GM19035 (cell line): Measurements from ENCODE around the gene P2RY2.

ENCODE experiments used
- ATAC-seq: cut with Tn5 transposase; IDR thresholded peaks from one replicate; pipeline ENCODE4 v1.9.1; 2021; ENCODE audit not compliant: unreplicated experiment

Gene P2RY2

GRCh38 chr11:73204711-73205121 is 13.4 kb upstream of the P2RY2 start:
- no peak for ATAC-seq

- ATAC-seq: no peak
Observed at GRCh38 chr11:73205661-73206343, 12.3 kb upstream of the P2RY2 start.

GRCh38 chr11:73206801-73207200 is 11.3 kb upstream of the P2RY2 start:
- no peak for ATAC-seq

DNA sequence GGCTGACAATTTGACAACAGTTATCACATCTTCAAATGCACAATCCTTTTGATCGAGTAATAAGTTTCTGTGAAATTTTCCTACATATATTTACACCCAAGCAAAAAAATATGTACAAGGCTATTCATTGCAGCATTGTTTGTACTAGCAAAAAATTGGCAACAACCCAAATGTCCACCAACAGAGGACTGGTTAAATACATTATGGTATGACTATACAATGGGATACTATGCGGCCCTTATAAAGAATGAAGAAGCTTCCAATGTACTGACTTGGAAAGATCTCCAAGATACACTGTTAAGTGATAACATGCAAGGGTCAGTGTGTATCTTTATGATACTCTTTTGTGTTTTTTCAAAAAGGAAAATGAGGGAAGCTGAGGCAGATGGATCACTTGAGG is 8.2 kb upstream of the P2RY2 start:
- no peak for ATAC-seq

GRCh38 chr11:73210916-73211667 is 7.0 kb upstream of the P2RY2 start:
- no peak for ATAC-seq

DNA sequence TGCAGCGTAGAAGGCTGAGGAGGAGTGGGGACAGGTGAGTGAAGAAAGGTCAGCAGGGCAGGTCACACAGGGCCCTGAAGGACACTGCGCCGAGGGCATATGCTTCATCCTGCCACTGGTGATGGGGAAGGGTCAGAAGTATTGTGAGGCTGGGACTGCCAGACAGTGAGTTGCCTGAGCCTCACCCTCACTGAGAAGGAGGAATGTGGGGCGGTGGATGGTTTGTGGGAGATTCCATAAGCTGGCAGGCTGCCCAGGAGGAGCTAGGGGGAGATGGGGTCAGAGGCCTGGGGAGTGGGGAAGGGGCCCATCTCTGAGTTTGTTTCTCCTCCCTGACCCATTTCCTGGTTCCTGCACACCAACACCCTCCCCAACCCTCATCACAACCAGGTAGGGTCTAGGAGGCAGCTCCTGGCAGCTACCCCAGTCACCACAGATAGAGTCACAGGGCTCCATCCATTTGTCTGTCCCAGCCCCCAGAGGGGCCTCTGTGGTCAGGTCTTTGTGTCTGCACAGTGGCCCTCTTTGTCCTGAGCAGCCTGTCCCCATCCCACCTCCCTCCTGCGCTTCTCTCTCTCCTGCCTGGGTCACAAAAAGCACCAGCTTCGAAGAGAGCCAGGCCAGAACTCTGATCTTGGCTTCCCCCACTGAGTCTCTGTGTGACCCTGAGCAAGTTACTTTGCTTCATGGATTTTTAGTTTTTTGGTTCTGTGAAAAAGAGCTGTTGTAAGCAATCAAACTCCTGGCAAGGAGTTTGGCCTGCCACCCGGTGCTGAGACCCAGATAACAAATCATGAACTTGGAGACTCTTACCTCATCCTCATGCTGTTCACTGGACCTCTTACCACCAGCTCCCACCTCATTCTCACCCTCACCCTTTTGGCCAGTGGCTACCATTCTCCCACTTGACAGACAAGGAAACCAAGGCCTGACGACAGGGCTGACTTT is 4.6 kb upstream of the P2RY2 start:
- ATAC-seq: no peak

- ATAC-seq: no peak
Observed at GRCh38 chr11:73215191-73216134, 2.6 kb upstream of the P2RY2 start.

GRCh38 chr11:73216465-73216864 is 1.6 kb upstream of the P2RY2 start:
- no peak for ATAC-seq

DNA sequence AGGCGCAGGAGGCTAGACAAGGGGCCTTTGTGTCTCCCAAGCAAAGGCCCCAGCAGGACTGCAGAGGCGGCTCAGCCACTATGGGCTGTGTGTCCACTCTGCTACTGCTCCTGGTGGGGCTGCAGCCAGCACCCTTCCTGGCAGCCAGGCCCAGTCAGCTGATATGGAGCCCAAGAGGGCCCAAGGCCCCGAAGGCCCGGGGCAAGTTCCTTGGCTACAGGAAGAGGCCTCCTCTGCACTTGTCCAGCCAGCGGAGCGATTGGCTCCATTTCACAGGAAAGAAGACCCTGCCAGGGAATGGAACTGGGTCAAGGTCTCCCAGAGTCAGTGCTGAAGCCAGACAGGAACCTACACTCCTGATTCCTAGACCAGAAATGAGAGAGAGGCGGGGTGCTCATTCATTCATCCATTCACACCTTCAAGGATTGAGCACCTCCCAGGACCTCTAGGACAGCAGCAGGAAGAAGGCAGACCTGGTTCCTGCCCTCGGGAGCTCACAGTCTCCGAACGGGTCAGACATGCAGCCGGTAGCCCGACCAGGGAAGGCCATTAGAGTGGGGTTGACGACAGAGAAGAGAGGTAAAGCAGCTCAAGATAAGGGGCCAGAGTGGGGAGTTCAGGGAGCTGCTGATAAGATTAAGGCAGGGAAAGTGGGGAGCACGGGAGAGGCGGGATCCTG is 811 bp upstream of the P2RY2 start:
- no peak for ATAC-seq

DNA sequence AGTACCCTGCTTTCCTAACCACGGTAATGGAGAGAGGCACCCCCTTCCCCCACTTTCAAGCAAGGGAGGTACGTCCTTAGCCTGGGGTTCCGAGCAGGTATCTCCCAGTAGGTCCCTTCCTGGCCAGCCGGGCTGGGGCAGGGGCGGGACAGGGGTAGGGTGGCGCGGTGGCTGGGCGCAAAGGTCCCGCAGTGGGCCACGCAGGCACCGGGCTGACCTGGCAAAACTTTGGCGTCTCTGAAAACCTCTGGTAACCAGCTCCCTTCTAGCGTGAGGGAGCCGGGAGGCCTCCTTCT is 323 bp upstream of the P2RY2 start:
- ATAC-seq: no peak

- ATAC-seq: no peak
Observed at GRCh38 chr11:73218830-73219215, 742 bp downstream of the P2RY2 start.

DNA sequence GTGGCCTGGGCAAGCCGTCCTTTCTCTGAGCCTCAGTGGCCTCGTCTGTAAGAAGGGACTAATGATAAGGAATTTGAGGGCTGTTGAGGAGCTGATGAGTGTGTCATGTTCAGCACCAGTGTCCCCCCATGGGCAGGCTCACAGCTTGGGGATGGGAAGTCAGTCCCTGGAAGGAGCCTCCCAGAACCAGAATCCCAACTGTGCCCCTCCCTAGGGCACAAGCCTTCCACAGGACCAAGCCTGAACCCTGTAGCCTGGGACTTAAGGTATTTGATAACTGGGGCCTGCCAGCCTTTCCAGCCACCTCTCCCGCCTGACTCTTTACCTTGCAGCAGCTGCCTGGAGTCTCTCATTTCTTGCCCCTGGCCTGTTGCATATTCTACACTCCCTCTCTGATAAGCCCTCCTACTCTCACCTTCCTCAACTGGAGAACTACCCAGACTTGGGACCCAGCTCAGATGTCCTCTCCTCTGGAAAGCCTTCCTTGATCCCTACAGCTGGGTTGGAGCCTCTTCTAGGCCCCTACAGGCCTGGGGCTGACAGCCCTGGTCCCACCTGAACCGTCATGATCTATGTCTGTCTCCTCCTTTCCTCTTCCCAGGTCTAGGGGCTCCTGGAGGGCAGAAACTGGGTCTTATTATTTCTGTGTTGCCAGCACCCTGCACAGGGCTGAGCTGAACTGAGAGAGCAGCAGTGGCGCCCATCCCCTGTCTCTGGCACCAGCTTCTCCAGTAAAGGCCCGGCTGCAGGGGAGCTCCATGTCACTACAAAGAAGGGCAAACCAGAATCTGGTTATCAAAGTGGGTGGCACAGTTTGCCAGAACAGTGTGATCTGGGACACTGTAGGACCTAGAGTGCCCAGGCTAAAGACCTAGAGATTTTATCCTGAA is 1.6 kb downstream of the P2RY2 start:
- no peak for ATAC-seq

GRCh38 chr11:73221451-73221850 is 3.4 kb downstream of the P2RY2 start:
- ATAC-seq: no peak

DNA sequence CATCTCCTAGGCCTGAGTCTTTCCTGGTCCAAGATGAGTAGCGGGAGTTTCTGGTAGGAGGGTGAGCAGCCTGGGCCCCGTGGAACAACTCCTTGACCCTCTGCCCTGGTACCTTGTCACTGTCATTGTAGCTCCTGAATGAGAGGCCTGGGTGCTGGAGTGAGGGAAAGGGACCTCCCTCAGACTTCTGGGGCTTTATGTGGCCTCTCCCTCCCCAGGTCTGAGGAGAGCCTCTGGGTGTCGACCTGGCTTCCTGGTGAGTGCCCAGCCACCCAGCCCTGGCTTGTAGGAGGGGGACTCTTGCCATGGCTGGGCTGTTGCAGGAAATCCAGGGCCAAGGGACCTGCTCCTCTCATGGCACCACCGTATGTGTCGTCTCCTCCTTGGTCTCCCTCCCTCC is 3.9 kb downstream of the P2RY2 start:
- ATAC-seq: no peak

DNA sequence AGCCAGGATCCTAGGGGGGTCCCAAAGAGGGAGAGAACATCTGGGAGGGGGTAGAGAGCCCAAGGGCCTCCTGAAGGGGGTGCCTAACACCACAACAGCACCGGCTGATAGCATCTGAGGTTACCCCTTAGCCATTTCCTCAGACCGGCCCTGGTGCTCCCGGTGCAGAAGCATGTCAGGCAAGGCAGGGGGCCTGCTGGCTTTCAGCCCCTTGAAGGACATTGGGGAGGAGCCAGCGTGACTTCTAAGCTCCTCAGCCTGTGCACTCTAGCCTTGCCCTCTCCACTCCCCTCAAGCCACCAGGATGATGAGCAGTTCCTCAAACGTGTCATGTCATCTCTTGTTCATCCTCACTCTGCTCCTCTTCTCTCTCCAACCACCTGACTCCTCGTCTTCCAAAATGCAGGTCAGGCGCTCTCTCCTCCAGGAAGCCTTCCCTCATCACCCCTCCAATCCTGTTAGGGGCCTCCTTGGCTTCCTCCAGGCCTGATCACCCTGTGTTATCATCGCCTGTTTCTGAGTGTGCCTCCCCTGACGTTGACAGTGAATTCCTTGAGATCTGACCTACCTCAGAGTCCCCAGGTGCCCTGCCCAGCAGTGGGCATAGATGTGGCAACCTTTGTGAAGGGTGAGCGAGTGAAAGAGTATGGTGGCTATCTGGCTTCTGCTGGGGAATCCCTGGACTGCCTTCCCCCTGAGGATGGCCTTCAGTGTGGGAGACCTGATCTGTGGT is 6.1 kb downstream of the P2RY2 start:
- ATAC-seq: no peak

- no peak for ATAC-seq
Observed at GRCh38 chr11:73225001-73225686, 7.1 kb downstream of the P2RY2 start.

DNA sequence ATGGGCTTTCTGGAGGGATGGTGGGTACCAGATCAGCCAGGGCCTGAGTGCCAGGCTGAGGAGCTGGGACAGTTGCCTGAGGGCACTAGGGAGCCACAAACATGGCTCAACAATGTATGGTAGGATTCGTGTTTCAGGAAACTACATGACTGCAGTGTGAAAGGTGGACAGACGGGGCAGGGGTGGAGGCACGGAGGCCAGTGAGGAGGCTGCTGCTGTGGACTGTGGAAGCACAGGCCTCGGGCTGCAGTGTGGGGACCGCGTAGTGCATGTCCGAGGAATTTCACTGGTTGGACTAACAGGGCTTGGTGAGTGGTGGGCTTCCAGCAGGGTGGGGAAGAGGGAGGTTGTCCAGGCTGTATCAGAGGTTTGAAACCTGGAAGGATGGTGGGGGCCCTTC is 7.8 kb downstream of the P2RY2 start:
- no peak for ATAC-seq
